ENCODE data around the gene TIAM1.

- TF ChIP-seq CTCF (conservative IDR thresholded peaks at IDR 0.05 in 1 of 2, IDR thresholded peaks at IDR 0.05 in 1 of 2; ENCODE audit: extremely low read depth in 1 of 2, insufficient read depth in 1 of 2, low read depth in 1 of 2, low read length in 2 of 2) (no peak), EZH2 (IDR thresholded peaks at IDR 0.05; ENCODE audit: borderline replicate concordance, low read length) (no peak)
Measured at GRCh38 chr21:31162827-31163226, 181.2 kb downstream of the TIAM1 start.

Data from mammary epithelial cell (primary cell).